Stimulated activated naive CD4-positive, alpha-beta T cell (primary cell): ENCODE results near the gene MBP.

Experiments
- DNase-seq, 6 experiments: peaks; one replicate each; lab custom pipeline; 2025; lab: John Stamatoyannopoulos, UW

The MBP gene

GRCh38 chr18:77065221-77065981 lies 67.2 kb downstream of the MBP start:
- no peak for DNase-seq

GRCh38 chr18:77063260-77063659 lies 69.3 kb downstream of the MBP start:
- peak; percentile 27 to 70 (median 48) for DNase-seq

- DNase-seq: peak; percentile 36 to 89 (median 73)
Measured at GRCh38 chr18:77062518-77063003, 70.0 kb downstream of the MBP start.

GRCh38 chr18:77061946-77062517 lies 70.6 kb downstream of the MBP start:
- peak in 1 of 6 experiments; percentile 18 for DNase-seq

GRCh38 chr18:77061281-77061945 lies 71.2 kb downstream of the MBP start:
- DNase-seq: no peak

GRCh38 chr18:77060151-77060550 lies 72.4 kb downstream of the MBP start:
- DNase-seq: no peak

- DNase-seq: no peak
Measured at GRCh38 chr18:77059294-77059916, 73.2 kb downstream of the MBP start.

GRCh38 chr18:77058290-77058835 lies 74.2 kb downstream of the MBP start:
- no peak for DNase-seq

- no peak for DNase-seq
Measured at GRCh38 chr18:77057006-77057395, 75.6 kb downstream of the MBP start.

GRCh38 chr18:77056344-77057005 lies 76.1 kb downstream of the MBP start:
- DNase-seq: no peak

- peak in 2 of 6 experiments; percentile 22 to 41 for DNase-seq
Measured at GRCh38 chr18:77055429-77056300, 76.9 kb downstream of the MBP start.

GRCh38 chr18:77054606-77055428 lies 77.8 kb downstream of the MBP start:
- peak; percentile 56 to 89 (median 74) for DNase-seq

- peak in 1 of 6 experiments; percentile 58 for DNase-seq
Measured at GRCh38 chr18:77054288-77054605, 78.3 kb downstream of the MBP start.

- DNase-seq: no peak
Measured at GRCh38 chr18:77053616-77054287, 78.8 kb downstream of the MBP start.

- no peak for DNase-seq
Measured at GRCh38 chr18:77052983-77053309, 79.6 kb downstream of the MBP start.

GRCh38 chr18:77052297-77052982 lies 80.1 kb downstream of the MBP start:
- no peak for DNase-seq

GRCh38 chr18:77051581-77052296 lies 80.8 kb downstream of the MBP start:
- no peak for DNase-seq

GRCh38 chr18:77049938-77050337 lies 82.6 kb downstream of the MBP start:
- no peak for DNase-seq
